ENCODE measurements around the gene WDR53. TPM values are rescaled to one million over a fixed set of nuclear protein-coding genes. Genes with fewer than 3 reads are reported as not detected.

WDR53 gene
- total and polyA plus RNA-seq, 4 donors = 2.7 to 4.5 (median 3.5) TPM

DNA sequence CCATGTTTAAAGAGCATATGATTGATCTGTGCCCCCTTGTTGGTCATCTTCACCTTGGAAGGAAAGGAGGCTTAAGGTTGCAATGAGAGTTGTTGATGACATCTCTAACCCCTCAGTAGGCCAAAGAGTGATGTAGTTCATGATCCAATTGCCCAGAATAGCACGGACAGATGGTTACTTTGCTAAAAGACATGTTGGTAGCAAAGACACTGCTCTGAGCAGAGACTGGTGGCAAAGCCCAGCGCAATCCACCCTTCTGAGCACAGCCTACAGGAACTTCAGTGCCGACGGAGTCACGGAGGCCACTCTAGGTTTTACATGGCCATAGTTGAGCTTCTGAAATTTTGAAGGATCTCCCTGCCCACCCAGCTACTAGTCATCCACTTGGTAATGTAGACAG, 21.9 kb upstream of the WDR53 start:
- Histone ChIP-seq H3K4me1 (ENCODE audit: control insufficient read depth in 4 of 4, insufficient read depth in 4 of 4, low read length in 3 of 4) (no peaks in the 10 kb centered on the region), H3K9ac (ENCODE audit: low read depth in 1 of 2, low read length in 2 of 2) (no peak overlapping the region), H3K36me3 (ENCODE audit: control insufficient read depth in 4 of 4, insufficient read depth in 3 of 4, low read depth in 1 of 4, low read length in 3 of 4) (peaks cover 0 to 3% (median 0%) of the 10 kb centered on the region in 4 donors), H3K27ac (ENCODE audit: low read depth in 1 of 2, low read length in 2 of 2) (no peak overlapping the region), H3K27me3 (ENCODE audit: control insufficient read depth in 4 of 4, insufficient read depth in 4 of 4, low read length in 3 of 4) (no peaks in the 10 kb centered on the region), H3K9me3 (ENCODE audit: control insufficient read depth in 4 of 4, low read length in 3 of 4) (no peaks in the 10 kb centered on the region), H3K4me3 (ENCODE audit: low read depth in 1 of 3, low read length in 3 of 3) (no peak overlapping the region)
- DNase-seq (ENCODE audit: low spot score) = no peak
- WGBS = 82% methylated on average over 5 of the region's 5 CpGs
- TF ChIP-seq SP1 (IDR thresholded peaks at IDR 0.05) = no peak
- TF ChIP-seq, protein P1, sequence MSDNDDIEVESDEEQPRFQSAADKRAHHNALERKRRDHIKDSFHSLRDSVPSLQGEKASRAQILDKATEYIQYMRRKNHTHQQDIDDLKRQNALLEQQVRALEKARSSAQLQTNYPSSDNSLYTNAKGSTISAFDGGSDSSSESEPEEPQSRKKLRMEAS (IDR thresholded peaks at IDR 0.05) = no peak
- TF ChIP-seq YY1 (IDR thresholded peaks at IDR 0.05) = no peak
- TF ChIP-seq GABPA (IDR thresholded peaks at IDR 0.05 in 1 of 2, conservative IDR thresholded peaks at IDR 0.05 in 1 of 2) = no peak
- TF ChIP-seq FOXA1 (IDR thresholded peaks at IDR 0.05) = no peak
- no peak for TF ChIP-seq JUND (IDR thresholded peaks at IDR 0.05)
- TF ChIP-seq RXRA (IDR thresholded peaks at IDR 0.05) = no peak
- TF ChIP-seq, protein P2, sequence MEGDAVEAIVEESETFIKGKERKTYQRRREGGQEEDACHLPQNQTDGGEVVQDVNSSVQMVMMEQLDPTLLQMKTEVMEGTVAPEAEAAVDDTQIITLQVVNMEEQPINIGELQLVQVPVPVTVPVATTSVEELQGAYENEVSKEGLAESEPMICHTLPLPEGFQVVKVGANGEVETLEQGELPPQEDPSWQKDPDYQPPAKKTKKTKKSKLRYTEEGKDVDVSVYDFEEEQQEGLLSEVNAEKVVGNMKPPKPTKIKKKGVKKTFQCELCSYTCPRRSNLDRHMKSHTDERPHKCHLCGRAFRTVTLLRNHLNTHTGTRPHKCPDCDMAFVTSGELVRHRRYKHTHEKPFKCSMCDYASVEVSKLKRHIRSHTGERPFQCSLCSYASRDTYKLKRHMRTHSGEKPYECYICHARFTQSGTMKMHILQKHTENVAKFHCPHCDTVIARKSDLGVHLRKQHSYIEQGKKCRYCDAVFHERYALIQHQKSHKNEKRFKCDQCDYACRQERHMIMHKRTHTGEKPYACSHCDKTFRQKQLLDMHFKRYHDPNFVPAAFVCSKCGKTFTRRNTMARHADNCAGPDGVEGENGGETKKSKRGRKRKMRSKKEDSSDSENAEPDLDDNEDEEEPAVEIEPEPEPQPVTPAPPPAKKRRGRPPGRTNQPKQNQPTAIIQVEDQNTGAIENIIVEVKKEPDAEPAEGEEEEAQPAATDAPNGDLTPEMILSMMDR (IDR thresholded peaks at IDR 0.05; ENCODE audit: low read depth, low read length, missing input control) = no peak
- TF ChIP-seq NR2F2 (IDR thresholded peaks at IDR 0.05) = no peak
- TF ChIP-seq HNF4G (IDR thresholded peaks at IDR 0.05) = no peak
- no peak for TF ChIP-seq EGR1 (IDR thresholded peaks at IDR 0.05; ENCODE audit: low read depth in 2 of 2)
- no peak for TF ChIP-seq HNF4A (conservative IDR thresholded peaks at IDR 0.05)
- no peak for TF ChIP-seq TAF1 (conservative IDR thresholded peaks at IDR 0.05)
- TF ChIP-seq, protein P3, sequence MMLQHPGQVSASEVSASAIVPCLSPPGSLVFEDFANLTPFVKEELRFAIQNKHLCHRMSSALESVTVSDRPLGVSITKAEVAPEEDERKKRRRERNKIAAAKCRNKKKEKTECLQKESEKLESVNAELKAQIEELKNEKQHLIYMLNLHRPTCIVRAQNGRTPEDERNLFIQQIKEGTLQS (IDR thresholded peaks at IDR 0.05) = no peak
- TF ChIP-seq, protein P4, sequence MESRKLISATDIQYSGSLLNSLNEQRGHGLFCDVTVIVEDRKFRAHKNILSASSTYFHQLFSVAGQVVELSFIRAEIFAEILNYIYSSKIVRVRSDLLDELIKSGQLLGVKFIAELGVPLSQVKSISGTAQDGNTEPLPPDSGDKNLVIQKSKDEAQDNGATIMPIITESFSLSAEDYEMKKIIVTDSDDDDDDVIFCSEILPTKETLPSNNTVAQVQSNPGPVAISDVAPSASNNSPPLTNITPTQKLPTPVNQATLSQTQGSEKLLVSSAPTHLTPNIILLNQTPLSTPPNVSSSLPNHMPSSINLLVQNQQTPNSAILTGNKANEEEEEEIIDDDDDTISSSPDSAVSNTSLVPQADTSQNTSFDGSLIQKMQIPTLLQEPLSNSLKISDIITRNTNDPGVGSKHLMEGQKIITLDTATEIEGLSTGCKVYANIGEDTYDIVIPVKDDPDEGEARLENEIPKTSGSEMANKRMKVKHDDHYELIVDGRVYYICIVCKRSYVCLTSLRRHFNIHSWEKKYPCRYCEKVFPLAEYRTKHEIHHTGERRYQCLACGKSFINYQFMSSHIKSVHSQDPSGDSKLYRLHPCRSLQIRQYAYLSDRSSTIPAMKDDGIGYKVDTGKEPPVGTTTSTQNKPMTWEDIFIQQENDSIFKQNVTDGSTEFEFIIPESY (IDR thresholded peaks at IDR 0.05) = no peak
- no peak for TF ChIP-seq RAD21 (IDR thresholded peaks at IDR 0.05)
- TF ChIP-seq FOXA2 (IDR thresholded peaks at IDR 0.05) = no peak
- TF ChIP-seq, protein P5, sequence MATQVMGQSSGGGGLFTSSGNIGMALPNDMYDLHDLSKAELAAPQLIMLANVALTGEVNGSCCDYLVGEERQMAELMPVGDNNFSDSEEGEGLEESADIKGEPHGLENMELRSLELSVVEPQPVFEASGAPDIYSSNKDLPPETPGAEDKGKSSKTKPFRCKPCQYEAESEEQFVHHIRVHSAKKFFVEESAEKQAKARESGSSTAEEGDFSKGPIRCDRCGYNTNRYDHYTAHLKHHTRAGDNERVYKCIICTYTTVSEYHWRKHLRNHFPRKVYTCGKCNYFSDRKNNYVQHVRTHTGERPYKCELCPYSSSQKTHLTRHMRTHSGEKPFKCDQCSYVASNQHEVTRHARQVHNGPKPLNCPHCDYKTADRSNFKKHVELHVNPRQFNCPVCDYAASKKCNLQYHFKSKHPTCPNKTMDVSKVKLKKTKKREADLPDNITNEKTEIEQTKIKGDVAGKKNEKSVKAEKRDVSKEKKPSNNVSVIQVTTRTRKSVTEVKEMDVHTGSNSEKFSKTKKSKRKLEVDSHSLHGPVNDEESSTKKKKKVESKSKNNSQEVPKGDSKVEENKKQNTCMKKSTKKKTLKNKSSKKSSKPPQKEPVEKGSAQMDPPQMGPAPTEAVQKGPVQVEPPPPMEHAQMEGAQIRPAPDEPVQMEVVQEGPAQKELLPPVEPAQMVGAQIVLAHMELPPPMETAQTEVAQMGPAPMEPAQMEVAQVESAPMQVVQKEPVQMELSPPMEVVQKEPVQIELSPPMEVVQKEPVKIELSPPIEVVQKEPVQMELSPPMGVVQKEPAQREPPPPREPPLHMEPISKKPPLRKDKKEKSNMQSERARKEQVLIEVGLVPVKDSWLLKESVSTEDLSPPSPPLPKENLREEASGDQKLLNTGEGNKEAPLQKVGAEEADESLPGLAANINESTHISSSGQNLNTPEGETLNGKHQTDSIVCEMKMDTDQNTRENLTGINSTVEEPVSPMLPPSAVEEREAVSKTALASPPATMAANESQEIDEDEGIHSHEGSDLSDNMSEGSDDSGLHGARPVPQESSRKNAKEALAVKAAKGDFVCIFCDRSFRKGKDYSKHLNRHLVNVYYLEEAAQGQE (IDR thresholded peaks at IDR 0.05) = no peak

All from liver (tissue), 9 donors.